GM23338 (cell line): Measurements from ENCODE around the gene UCN3. TPM values are rescaled to one million over a fixed set of nuclear protein-coding genes. Genes with fewer than 3 reads are reported as not detected.

ENCODE experiments used
- ATAC-seq: fragments of 200-7000 bp; cut with Tn5 transposase; 3 replicates; pipeline ENCODE4 v1.9.1; 2020
- DNase-seq: peaks from one replicate; pipeline ENCODE4 v3.0.0-alpha.2; 2015; ENCODE audit warnings: low spot score
- H2AFZ ChIP-seq: fragments of 200-600 bp; sonication (generic); 2 replicates; pipeline ENCODE4 v1.8.0; 2016; ENCODE audit warnings: antibody characterized with exemption, mild to moderate bottlenecking, moderate library complexity
- H3F3A ChIP-seq: fragments of 200-600 bp; sonication (generic); replicated peaks from 2 replicates; pipeline ENCODE4 v1.8.0; 2017; ENCODE audit warnings: antibody characterized with exemption, mixed run types, low read depth
- H3K27ac ChIP-seq: fragments of 200-600 bp; sonication (generic); 2 replicates; pipeline ENCODE4 v1.6.1; 2016; ENCODE audit warnings: low read depth
- H3K27me3 ChIP-seq: fragments of 200-600 bp; sonication (generic); 2 replicates; pipeline ENCODE4 v1.8.0; 2016; ENCODE audit warnings: mild to moderate bottlenecking, mixed run types, moderate library complexity; ENCODE audit not compliant: insufficient read depth
- H3K36me3 ChIP-seq: fragments of 200-600 bp; sonication (generic); 2 replicates; pipeline ENCODE4 v1.8.0; 2016; ENCODE audit warnings: mild to moderate bottlenecking; ENCODE audit not compliant: insufficient read depth
- H3K4me1 ChIP-seq: fragments of 200-600 bp; sonication (generic); 2 replicates; pipeline ENCODE4 v1.8.0; 2016; ENCODE audit warnings: mild to moderate bottlenecking, moderate library complexity; ENCODE audit not compliant: insufficient read depth
- H3K4me2 ChIP-seq: fragments of 200-600 bp; sonication (generic); 2 replicates; pipeline ENCODE4 v1.7.1; 2017; ENCODE audit warnings: mixed run types
- H3K4me3 ChIP-seq: fragments of 200-600 bp; sonication (generic); 2 replicates; pipeline ENCODE4 v1.6.1; 2016; ENCODE audit warnings: mixed run types
- H3K79me2 ChIP-seq: fragments of 200-600 bp; sonication (generic); replicated peaks from 2 replicates; pipeline ENCODE4 v1.8.0; 2017; ENCODE audit warnings: mild to moderate bottlenecking; ENCODE audit not compliant: insufficient read depth
- H3K9me2 ChIP-seq: fragments of 200-600 bp; sonication (generic); 2 replicates; pipeline ENCODE4 v1.8.0; 2017; ENCODE audit not compliant: insufficient read depth
- H4K20me1 ChIP-seq: fragments of 200-600 bp; sonication (generic); replicated peaks from 2 replicates; pipeline ENCODE4 v1.8.0; 2017; ENCODE audit warnings: mild to moderate bottlenecking; ENCODE audit not compliant: insufficient read depth
- H3K27ac Mint-ChIP-seq: 2 replicates; pipeline ENCODE4 v1.8.0; 2020; ENCODE audit warnings: inconsistent platforms, mild to moderate bottlenecking, moderate library complexity, mixed read lengths
- H3K27me3 Mint-ChIP-seq: 3 replicates; pipeline ENCODE4 v1.8.0; 2022; ENCODE audit warnings: low read depth, mild to moderate bottlenecking, moderate library complexity, mixed read lengths, inconsistent platforms; ENCODE audit not compliant: insufficient read depth, poor library complexity
- H3K36me3 Mint-ChIP-seq: 3 replicates; pipeline ENCODE4 v1.8.0; 2021; ENCODE audit warnings: low read depth, mild to moderate bottlenecking, inconsistent platforms, moderate library complexity, mixed read lengths
- H3K4me1 Mint-ChIP-seq: 3 replicates; pipeline ENCODE4 v1.8.0; 2020; ENCODE audit warnings: mild to moderate bottlenecking, inconsistent platforms, mixed read lengths
- H3K4me3 Mint-ChIP-seq: 3 replicates; pipeline ENCODE4 v1.8.0; 2021; ENCODE audit warnings: moderate library complexity, mild to moderate bottlenecking, inconsistent platforms, mixed read lengths
- H3K9me3 Mint-ChIP-seq: 3 replicates; pipeline ENCODE4 v1.8.0; 2020; ENCODE audit warnings: moderate library complexity, mild to moderate bottlenecking, inconsistent platforms, mixed read lengths
- EZH2 ChIP-seq: fragments of 200-600 bp; sonication (generic); IDR thresholded peaks from one replicate; pipeline ENCODE4 v1.8.0; 2017; ENCODE audit warnings: antibody characterized with exemption, mild to moderate bottlenecking, low read depth; ENCODE audit not compliant: unreplicated experiment
- EZH2phosphoT487 ChIP-seq: fragments of 200-600 bp; sonication (generic); IDR thresholded peaks from one replicate; pipeline ENCODE4 v1.8.1; 2018; ENCODE audit warnings: antibody characterized with exemption; ENCODE audit not compliant: unreplicated experiment
- JUNB ChIP-seq: IDR thresholded peaks from one replicate; pipeline ENCODE4 v1.6.1; 2016; ENCODE audit warnings: antibody characterized with exemption; ENCODE audit not compliant: unreplicated experiment
- STAT1 ChIP-seq: IDR thresholded peaks from one replicate; pipeline ENCODE4 v1.6.1; 2016; ENCODE audit warnings: antibody characterized with exemption; ENCODE audit not compliant: unreplicated experiment
- ZNF114 ChIP-seq: fragments of 250-450 bp; sonication (Bioruptor Pico); IDR thresholded peaks from 2 replicates; pipeline ENCODE4 v1.5.0; 2020; ENCODE audit warnings: mild to moderate bottlenecking, moderate library complexity
- ZNF331 ChIP-seq: fragments of 250-450 bp; sonication (Bioruptor Pico); IDR thresholded peaks from 2 replicates; pipeline ENCODE4 v1.5.0; 2020; ENCODE audit warnings: low read depth, mild to moderate bottlenecking, moderate library complexity
- polyA plus RNA-seq: library from polyadenylated mRNA; unstranded; fragments of >200 nt; fragmentation: Nextera tagmentation; extraction: Ambion mirVana; gene quantifications from 2 replicates; pipeline ENCODE4 v1.2.1, GENCODE V29; 2016
- total RNA-seq: library from RNA; depleted of rRNA; stranded (reverse); fragments of >200 nt; shearing (Covaris generic); gene quantifications from 2 replicates; pipeline ENCODE4 v1.2.3, GENCODE V29; 2014
- TF ChIP-seq, protein P1 (sequence below), 2 experiments: fragments of 200-600 bp in 1 of 2; sonication (generic) in 1 of 2; conservative IDR thresholded peaks; 2 replicates each; pipeline versions ENCODE4 v1.5.1 to v1.6.1; 2016 to 2017; ENCODE audit warnings: antibody characterized with exemption in 2 of 2, low read depth in 2 of 2, mild to moderate bottlenecking in 2 of 2, moderate library complexity in 1 of 2
- TF ChIP-seq, protein P2 (sequence below): IDR thresholded peaks from one replicate; pipeline ENCODE4 v1.6.1; 2018; ENCODE audit warnings: antibody characterized with exemption; ENCODE audit not compliant: unreplicated experiment
- TF ChIP-seq, protein P3 (sequence below): fragments of 250-450 bp; sonication (Bioruptor Pico); IDR thresholded peaks from 2 replicates; pipeline ENCODE4 v1.5.0; 2020; ENCODE audit warnings: mild to moderate bottlenecking, moderate library complexity
- TF ChIP-seq, protein P4 (sequence below): IDR thresholded peaks from 2 replicates; pipeline ENCODE4 v1.6.1; 2016; ENCODE audit warnings: antibody characterized with exemption

The UCN3 gene
- total and polyA plus RNA-seq, 2 experiments from 2014 or later, result not detected

DNA sequence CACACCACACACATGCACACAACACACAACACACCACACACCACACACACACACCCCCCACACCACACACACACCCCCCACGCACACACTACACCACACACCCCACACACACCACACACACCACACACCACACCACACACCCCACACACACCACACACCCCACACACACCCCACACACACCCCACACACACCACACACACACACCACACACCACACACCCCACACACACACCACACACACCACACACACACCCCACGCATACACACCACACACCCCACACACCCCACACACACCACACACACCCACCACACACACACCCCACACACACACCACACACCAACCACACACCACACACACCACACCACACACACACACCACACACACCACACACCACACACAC lies 16.4 kb downstream of the UCN3 start:
- H3K27me3 Mint-ChIP-seq, result no peaks in the 10 kb centered on the region
- 0 out of 2 replicates have a peak, but pooled peaks cover 2% of the 10 kb centered on the region for H3K9me2 ChIP-seq
- no peak overlapping the region for H3K4me3 ChIP-seq
- H4K20me1 ChIP-seq, result no peaks in the 10 kb centered on the region
- peaks cover 7% of the 10 kb centered on the region; the same call in 2 of the 3 replicates for H3K4me1 Mint-ChIP-seq
- no peaks in the 10 kb centered on the region; the same call in 1 of the 2 replicates for H3K36me3 ChIP-seq
- H3K4me2 ChIP-seq, result no peak overlapping the region
- no peak for DNase-seq
- peaks cover 16% of the 10 kb centered on the region; the same call in 2 of the 3 replicates for H3K9me3 Mint-ChIP-seq
- H3K27ac ChIP-seq, result no peak overlapping the region
- peaks cover 7% of the 10 kb centered on the region; the same call in 1 of the 2 replicates for H3K4me1 ChIP-seq
- no peaks in the 10 kb centered on the region for H3K27me3 ChIP-seq
- no peak overlapping the region for H3K27ac Mint-ChIP-seq
- H3K36me3 Mint-ChIP-seq, result peaks cover 7% of the 10 kb centered on the region; the same call in 2 of the 3 replicates
- no peak overlapping the region for H3K4me3 Mint-ChIP-seq
- 0 out of 2 replicates have a peak, but pooled peaks cover 2% of the 10 kb centered on the region for H3F3A ChIP-seq
- H2AFZ ChIP-seq, result no peak overlapping the region
- TF ChIP-seq, protein P1, sequence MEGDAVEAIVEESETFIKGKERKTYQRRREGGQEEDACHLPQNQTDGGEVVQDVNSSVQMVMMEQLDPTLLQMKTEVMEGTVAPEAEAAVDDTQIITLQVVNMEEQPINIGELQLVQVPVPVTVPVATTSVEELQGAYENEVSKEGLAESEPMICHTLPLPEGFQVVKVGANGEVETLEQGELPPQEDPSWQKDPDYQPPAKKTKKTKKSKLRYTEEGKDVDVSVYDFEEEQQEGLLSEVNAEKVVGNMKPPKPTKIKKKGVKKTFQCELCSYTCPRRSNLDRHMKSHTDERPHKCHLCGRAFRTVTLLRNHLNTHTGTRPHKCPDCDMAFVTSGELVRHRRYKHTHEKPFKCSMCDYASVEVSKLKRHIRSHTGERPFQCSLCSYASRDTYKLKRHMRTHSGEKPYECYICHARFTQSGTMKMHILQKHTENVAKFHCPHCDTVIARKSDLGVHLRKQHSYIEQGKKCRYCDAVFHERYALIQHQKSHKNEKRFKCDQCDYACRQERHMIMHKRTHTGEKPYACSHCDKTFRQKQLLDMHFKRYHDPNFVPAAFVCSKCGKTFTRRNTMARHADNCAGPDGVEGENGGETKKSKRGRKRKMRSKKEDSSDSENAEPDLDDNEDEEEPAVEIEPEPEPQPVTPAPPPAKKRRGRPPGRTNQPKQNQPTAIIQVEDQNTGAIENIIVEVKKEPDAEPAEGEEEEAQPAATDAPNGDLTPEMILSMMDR (conservative IDR thresholded peaks at IDR 0.05; ENCODE audit: low read depth in 2 of 2), result no peak
- TF ChIP-seq EZH2phosphoT487 (no peak), EZH2 (no peak), ZNF114 (CRISPR knock-in tag) (no peak), JUNB (no peak), ZNF331 (CRISPR knock-in tag) (no peak), STAT1 (no peak)
- TF ChIP-seq, protein P2, sequence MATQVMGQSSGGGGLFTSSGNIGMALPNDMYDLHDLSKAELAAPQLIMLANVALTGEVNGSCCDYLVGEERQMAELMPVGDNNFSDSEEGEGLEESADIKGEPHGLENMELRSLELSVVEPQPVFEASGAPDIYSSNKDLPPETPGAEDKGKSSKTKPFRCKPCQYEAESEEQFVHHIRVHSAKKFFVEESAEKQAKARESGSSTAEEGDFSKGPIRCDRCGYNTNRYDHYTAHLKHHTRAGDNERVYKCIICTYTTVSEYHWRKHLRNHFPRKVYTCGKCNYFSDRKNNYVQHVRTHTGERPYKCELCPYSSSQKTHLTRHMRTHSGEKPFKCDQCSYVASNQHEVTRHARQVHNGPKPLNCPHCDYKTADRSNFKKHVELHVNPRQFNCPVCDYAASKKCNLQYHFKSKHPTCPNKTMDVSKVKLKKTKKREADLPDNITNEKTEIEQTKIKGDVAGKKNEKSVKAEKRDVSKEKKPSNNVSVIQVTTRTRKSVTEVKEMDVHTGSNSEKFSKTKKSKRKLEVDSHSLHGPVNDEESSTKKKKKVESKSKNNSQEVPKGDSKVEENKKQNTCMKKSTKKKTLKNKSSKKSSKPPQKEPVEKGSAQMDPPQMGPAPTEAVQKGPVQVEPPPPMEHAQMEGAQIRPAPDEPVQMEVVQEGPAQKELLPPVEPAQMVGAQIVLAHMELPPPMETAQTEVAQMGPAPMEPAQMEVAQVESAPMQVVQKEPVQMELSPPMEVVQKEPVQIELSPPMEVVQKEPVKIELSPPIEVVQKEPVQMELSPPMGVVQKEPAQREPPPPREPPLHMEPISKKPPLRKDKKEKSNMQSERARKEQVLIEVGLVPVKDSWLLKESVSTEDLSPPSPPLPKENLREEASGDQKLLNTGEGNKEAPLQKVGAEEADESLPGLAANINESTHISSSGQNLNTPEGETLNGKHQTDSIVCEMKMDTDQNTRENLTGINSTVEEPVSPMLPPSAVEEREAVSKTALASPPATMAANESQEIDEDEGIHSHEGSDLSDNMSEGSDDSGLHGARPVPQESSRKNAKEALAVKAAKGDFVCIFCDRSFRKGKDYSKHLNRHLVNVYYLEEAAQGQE, result no peak
- TF ChIP-seq, protein P3, sequence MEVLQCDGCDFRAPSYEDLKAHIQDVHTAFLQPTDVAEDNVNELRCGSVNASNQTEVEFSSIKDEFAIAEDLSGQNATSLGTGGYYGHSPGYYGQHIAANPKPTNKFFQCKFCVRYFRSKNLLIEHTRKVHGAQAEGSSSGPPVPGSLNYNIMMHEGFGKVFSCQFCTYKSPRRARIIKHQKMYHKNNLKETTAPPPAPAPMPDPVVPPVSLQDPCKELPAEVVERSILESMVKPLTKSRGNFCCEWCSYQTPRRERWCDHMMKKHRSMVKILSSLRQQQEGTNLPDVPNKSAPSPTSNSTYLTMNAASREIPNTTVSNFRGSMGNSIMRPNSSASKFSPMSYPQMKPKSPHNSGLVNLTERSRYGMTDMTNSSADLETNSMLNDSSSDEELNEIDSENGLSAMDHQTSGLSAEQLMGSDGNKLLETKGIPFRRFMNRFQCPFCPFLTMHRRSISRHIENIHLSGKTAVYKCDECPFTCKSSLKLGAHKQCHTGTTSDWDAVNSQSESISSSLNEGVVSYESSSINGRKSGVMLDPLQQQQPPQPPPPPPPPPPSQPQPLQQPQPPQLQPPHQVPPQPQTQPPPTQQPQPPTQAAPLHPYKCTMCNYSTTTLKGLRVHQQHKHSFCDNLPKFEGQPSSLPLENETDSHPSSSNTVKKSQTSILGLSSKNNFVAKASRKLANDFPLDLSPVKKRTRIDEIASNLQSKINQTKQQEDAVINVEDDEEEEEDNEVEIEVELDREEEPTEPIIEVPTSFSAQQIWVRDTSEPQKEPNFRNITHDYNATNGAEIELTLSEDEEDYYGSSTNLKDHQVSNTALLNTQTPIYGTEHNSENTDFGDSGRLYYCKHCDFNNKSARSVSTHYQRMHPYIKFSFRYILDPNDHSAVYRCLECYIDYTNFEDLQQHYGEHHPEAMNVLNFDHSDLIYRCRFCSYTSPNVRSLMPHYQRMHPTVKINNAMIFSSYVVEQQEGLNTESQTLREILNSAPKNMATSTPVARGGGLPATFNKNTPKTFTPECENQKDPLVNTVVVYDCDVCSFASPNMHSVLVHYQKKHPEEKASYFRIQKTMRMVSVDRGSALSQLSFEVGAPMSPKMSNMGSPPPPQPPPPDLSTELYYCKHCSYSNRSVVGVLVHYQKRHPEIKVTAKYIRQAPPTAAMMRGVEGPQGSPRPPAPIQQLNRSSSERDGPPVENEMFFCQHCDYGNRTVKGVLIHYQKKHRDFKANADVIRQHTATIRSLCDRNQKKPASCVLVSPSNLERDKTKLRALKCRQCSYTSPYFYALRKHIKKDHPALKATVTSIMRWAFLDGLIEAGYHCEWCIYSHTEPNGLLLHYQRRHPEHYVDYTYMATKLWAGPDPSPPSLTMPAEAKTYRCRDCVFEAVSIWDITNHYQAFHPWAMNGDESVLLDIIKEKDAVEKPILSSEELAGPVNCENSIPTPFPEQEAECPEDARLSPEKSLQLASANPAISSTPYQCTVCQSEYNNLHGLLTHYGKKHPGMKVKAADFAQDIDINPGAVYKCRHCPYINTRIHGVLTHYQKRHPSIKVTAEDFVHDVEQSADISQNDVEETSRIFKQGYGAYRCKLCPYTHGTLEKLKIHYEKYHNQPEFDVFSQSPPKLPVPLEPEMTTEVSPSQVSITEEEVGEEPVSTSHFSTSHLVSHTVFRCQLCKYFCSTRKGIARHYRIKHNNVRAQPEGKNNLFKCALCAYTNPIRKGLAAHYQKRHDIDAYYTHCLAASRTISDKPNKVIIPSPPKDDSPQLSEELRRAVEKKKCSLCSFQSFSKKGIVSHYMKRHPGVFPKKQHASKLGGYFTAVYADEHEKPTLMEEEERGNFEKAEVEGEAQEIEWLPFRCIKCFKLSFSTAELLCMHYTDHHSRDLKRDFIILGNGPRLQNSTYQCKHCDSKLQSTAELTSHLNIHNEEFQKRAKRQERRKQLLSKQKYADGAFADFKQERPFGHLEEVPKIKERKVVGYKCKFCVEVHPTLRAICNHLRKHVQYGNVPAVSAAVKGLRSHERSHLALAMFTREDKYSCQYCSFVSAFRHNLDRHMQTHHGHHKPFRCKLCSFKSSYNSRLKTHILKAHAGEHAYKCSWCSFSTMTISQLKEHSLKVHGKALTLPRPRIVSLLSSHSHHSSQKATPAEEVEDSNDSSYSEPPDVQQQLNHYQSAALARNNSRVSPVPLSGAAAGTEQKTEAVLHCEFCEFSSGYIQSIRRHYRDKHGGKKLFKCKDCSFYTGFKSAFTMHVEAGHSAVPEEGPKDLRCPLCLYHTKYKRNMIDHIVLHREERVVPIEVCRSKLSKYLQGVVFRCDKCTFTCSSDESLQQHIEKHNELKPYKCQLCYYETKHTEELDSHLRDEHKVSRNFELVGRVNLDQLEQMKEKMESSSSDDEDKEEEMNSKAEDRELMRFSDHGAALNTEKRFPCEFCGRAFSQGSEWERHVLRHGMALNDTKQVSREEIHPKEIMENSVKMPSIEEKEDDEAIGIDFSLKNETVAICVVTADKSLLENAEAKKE (CRISPR knock-in tag), result no peak
- TF ChIP-seq, protein P4, sequence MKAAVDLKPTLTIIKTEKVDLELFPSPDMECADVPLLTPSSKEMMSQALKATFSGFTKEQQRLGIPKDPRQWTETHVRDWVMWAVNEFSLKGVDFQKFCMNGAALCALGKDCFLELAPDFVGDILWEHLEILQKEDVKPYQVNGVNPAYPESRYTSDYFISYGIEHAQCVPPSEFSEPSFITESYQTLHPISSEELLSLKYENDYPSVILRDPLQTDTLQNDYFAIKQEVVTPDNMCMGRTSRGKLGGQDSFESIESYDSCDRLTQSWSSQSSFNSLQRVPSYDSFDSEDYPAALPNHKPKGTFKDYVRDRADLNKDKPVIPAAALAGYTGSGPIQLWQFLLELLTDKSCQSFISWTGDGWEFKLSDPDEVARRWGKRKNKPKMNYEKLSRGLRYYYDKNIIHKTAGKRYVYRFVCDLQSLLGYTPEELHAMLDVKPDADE, result no peak
- no peaks in the 10 kb centered on the region for H3K79me2 ChIP-seq
- no peak for ATAC-seq
